ENCODE results near the gene HMX2. TPM values are rescaled to one million over a fixed set of nuclear protein-coding genes. Genes with fewer than 3 reads are reported as not detected.

Gene HMX2
- total RNA-seq, 1 donor from 2014 or later: not detected

DNA sequence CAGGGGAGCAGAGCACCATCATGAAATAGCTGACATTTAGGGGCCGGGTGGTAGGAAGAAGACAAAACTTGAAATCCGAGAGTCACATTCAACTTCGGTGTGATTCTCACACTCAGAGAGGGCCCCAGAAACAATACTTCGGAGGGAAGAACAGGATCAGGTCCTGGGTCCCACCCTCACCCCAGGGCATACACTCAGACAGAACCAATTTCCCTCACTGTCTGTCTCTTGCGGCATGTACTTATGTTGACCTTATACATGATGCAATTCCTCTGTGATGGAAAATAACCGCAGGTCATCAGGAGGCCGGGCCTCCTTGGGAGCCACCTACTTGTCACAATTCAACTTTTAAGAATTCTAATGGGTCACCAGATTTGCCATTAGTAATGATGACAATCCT lies 38.5 kb upstream of the HMX2 start:
- peaks cover 22% of the 10 kb centered on the region for H3K27me3 Mint-ChIP-seq (ENCODE audit: unreplicated experiment)
- DNase-seq (ENCODE audit: extremely low spot score, unreplicated experiment): no peak
- H3K27ac Mint-ChIP-seq (ENCODE audit: unreplicated experiment): no peak overlapping the region
- TF ChIP-seq CTCF (IDR thresholded peaks at IDR 0.05): no peak
- no peaks in the 10 kb centered on the region for H3K4me1 Mint-ChIP-seq (ENCODE audit: unreplicated experiment)
- no peak overlapping the region for H3K4me3 Mint-ChIP-seq (ENCODE audit: unreplicated experiment)
- H3K9me3 Mint-ChIP-seq (ENCODE audit: unreplicated experiment): no peaks in the 10 kb centered on the region
- H3K36me3 Mint-ChIP-seq (ENCODE audit: unreplicated experiment): no peaks in the 10 kb centered on the region

GRCh38 chr10:123117644-123118417 lies 30.1 kb upstream of the HMX2 start:
- H3K4me1 Mint-ChIP-seq (ENCODE audit: unreplicated experiment): no peaks in the 10 kb centered on the region
- no peak for TF ChIP-seq CTCF (IDR thresholded peaks at IDR 0.05)
- H3K27ac Mint-ChIP-seq (ENCODE audit: unreplicated experiment): no peak overlapping the region
- peaks cover 32% of the 10 kb centered on the region for H3K27me3 Mint-ChIP-seq (ENCODE audit: unreplicated experiment)
- H3K9me3 Mint-ChIP-seq (ENCODE audit: unreplicated experiment): no peaks in the 10 kb centered on the region
- H3K36me3 Mint-ChIP-seq (ENCODE audit: unreplicated experiment): no peaks in the 10 kb centered on the region
- no peak overlapping the region for H3K4me3 Mint-ChIP-seq (ENCODE audit: unreplicated experiment)
- DNase-seq (ENCODE audit: extremely low spot score, unreplicated experiment): no peak

DNA sequence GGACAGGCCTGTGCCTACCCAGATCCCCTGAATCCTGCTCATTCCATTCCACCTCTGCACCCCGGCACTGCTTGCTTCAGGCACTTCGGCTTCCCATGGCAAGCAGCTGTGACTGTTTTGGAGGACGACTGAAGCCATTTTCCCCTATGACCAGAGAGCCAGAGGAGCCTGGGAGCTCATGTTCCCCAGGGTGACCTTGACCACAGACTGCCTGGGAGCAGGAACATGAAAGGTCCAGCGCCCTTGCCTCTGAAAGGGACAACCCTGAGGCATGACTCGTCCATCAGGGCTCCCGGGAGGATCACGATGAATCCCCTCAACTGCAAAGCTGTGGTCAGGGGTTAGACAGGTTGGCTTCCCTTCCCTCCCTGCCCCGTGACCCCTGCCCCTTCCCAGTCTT lies 28.9 kb upstream of the HMX2 start:
- DNase-seq (ENCODE audit: extremely low spot score, unreplicated experiment): no peak
- no peaks in the 10 kb centered on the region for H3K4me1 Mint-ChIP-seq (ENCODE audit: unreplicated experiment)
- no peak for TF ChIP-seq CTCF (IDR thresholded peaks at IDR 0.05)
- peaks cover 32% of the 10 kb centered on the region for H3K27me3 Mint-ChIP-seq (ENCODE audit: unreplicated experiment)
- no peaks in the 10 kb centered on the region for H3K9me3 Mint-ChIP-seq (ENCODE audit: unreplicated experiment)
- no peaks in the 10 kb centered on the region for H3K36me3 Mint-ChIP-seq (ENCODE audit: unreplicated experiment)
- H3K27ac Mint-ChIP-seq (ENCODE audit: unreplicated experiment): no peak overlapping the region
- no peak overlapping the region for H3K4me3 Mint-ChIP-seq (ENCODE audit: unreplicated experiment)

- H3K27me3 Mint-ChIP-seq (ENCODE audit: unreplicated experiment): peaks cover 78% of the 10 kb centered on the region
- no peak overlapping the region for H3K4me3 Mint-ChIP-seq (ENCODE audit: unreplicated experiment)
- TF ChIP-seq CTCF (IDR thresholded peaks at IDR 0.05): no peak
- no peaks in the 10 kb centered on the region for H3K9me3 Mint-ChIP-seq (ENCODE audit: unreplicated experiment)
- H3K27ac Mint-ChIP-seq (ENCODE audit: unreplicated experiment): no peak overlapping the region
- H3K36me3 Mint-ChIP-seq (ENCODE audit: unreplicated experiment): no peaks in the 10 kb centered on the region
- no peaks in the 10 kb centered on the region for H3K4me1 Mint-ChIP-seq (ENCODE audit: unreplicated experiment)
- DNase-seq (ENCODE audit: extremely low spot score, unreplicated experiment): no peak
Measured at GRCh38 chr10:123126246-123126645, 21.7 kb upstream of the HMX2 start.

- Mint-ChIP-seq H3K27ac (ENCODE audit: unreplicated experiment) (no peak overlapping the region), H3K27me3 (ENCODE audit: unreplicated experiment) (peaks cover 96% of the 10 kb centered on the region), H3K36me3 (ENCODE audit: unreplicated experiment) (no peaks in the 10 kb centered on the region), H3K4me3 (ENCODE audit: unreplicated experiment) (no peak overlapping the region), H3K4me1 (ENCODE audit: unreplicated experiment) (peaks cover 21% of the 10 kb centered on the region), H3K9me3 (ENCODE audit: unreplicated experiment) (no peaks in the 10 kb centered on the region)
- DNase-seq (ENCODE audit: extremely low spot score, unreplicated experiment): no peak
- no peak for TF ChIP-seq CTCF (IDR thresholded peaks at IDR 0.05)
Measured at GRCh38 chr10:123129618-123130271, 18.2 kb upstream of the HMX2 start.

Data from osteocyte (in vitro differentiated cells).